ENCODE data around the gene EEA1.

GRCh38 chr12:92747151-92747550, 181.9 kb downstream of the EEA1 start:
- TF ChIP-seq POLR2A (IDR thresholded peaks at IDR 0.05) (no peak), CTCF (IDR thresholded peaks at IDR 0.05) (no peak)

Measured in lower leg skin (tissue), 3 donors.